GM10266 (cell line): Measurements from ENCODE around the gene CHMP4B.
A peak's percentile ranks its signal among the peaks of the same experiment; 100 is the strongest.

Experiments
- DNase-seq: peaks from one replicate; pipeline ENCODE4 v3.0.0; 2012; ENCODE audit errors: extremely low spot score
- TF ChIP-seq, protein P1 (sequence below): IDR thresholded peaks from 2 replicates; pipeline ENCODE4 v1.5.1; 2012; ENCODE audit warnings: mild to moderate bottlenecking, low read depth; ENCODE audit not compliant: control insufficient read depth, insufficient read depth; ENCODE audit errors: missing control alignments

Gene CHMP4B

DNA sequence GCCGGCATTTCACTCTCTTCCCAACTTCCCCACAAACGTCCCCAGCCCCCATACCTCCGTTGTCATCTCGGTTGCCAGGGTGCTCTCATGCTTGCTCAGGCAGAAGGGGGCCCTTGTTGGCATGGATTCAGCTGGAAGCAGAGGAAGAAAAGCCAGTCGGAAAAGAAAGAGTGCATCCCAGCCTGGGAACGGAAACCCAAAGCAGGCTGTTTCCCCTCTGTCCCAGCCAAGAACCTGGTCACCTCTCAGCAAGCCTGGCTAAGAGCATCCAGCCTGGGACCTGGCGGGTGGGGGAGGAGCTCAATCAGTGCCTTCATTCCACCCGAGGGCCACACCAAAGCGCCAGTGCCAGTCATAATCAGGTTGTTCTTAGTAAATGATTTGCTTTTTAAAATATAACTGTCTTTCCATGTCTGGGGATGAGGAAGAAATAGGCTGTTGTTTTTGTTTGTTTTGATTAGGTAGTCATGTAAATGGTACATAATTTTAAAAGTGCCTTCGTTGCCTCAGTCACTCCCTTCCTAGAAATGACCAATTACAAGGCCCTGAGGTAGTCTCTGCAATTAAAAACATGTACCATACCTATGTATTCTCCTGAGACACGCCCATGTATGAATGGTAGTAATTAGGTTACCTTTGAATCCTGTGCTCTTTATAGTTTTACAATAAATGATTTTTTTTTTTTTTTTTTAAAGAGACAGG is 21.1 kb downstream of the CHMP4B start:
- DNase-seq: no peak

DNA sequence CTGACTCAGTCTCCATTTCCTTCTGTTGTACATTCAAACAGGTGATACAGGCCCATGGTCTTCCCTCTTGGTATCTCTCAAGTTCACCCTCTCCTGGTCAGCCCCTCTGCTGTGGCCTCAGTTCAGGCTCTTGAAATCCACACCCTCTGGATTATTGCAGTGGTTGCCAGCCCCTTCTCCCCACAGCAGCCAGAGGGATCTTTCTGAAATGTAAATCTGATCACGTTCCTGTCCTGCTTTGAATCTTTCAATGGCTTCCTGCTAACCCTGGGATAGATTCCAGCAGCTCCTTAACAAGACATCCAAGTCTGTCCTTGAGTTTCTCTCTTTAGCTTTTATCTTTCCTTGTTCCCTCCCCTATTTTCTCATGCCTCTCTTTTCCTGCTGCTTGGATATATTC is 22.2 kb downstream of the CHMP4B start:
- TF ChIP-seq, protein P1, sequence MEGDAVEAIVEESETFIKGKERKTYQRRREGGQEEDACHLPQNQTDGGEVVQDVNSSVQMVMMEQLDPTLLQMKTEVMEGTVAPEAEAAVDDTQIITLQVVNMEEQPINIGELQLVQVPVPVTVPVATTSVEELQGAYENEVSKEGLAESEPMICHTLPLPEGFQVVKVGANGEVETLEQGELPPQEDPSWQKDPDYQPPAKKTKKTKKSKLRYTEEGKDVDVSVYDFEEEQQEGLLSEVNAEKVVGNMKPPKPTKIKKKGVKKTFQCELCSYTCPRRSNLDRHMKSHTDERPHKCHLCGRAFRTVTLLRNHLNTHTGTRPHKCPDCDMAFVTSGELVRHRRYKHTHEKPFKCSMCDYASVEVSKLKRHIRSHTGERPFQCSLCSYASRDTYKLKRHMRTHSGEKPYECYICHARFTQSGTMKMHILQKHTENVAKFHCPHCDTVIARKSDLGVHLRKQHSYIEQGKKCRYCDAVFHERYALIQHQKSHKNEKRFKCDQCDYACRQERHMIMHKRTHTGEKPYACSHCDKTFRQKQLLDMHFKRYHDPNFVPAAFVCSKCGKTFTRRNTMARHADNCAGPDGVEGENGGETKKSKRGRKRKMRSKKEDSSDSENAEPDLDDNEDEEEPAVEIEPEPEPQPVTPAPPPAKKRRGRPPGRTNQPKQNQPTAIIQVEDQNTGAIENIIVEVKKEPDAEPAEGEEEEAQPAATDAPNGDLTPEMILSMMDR: no peak
- no peak for DNase-seq

More for the DNA sequence above, 21.1 kb downstream of the CHMP4B start:
- TF ChIP-seq, protein P1: no peak

DNA sequence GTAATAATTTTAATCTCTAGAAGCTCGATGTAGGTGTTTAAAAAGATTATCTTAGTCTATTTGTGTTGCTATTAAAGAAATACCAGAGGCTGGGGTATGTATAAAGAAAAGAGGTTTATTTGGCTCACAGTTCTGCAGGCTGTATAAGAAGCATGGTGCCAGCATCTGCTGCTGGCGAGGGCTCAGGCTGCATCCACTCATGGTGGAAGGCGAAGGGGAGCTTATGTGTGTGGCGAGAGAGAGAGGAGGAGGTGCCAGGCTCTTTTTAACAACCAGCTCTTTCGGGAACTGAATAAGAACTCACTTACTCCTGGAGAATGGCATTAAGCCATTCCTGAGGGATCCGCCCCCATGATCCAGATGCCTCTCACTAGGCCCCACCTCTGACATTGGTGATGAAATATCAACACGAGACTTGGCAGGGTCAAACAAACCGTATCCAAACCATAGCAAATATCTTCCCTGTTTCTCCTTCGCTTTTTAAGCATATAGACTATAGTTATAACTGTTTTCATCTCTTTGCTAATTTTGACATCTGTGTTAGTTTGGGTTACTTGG is 24.5 kb downstream of the CHMP4B start:
- TF ChIP-seq, protein P1: no peak
- DNase-seq: no peak

DNA sequence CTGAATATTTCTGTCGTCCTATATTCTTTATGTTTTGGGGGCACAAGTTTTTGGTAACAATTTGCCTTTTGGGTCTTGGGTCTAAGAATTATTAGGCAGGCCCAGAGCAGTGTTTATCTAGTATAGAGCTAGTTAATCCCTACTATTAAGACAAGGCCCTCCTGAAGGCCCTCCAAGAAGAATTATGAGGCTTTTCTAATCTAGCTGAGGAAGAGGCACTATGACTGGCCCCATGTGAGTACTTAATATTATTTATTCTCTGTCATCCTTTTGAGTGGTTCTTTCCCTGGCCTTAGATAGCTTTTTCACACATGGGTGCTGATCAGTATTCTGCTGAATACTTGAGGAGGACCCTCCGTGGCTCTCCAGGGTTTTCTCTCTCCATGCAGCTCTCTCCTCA is 25.1 kb downstream of the CHMP4B start:
- TF ChIP-seq, protein P1: no peak
- no peak for DNase-seq

DNA sequence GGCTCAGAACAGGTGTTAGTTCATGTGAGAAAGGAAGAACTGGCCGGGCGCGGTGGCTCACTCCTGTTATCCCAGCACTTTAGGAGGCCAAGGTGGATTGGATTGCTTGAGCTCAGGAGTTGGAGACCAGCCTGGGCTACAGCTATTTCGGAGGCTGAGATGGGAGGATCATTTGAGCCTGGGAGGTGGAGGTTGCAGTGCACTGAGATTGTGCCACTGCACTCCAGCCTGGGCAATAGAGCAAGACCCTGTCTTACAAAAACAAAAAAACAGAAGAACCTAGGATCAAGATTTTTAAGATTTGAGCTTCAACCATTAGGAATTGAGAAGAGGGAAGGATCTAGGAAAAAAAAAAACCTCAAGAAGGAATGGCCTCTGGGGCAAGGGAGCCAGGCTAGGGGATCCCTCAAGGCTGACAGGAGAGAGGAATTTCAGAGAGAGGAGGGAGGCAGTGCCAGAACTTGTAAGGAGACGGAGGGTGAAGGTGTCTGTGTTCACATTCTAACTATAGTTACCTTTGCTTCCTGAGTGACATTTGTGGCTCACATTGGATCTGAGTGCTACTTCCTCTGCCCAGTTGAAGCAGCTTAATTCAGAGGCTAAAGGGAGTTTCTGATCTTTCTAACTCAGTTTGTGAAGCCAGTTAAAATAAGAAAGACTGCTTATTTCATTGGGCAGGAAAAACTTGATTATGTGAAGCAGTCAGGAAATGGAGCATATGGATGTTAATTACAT is 26.1 kb downstream of the CHMP4B start:
- no peak for DNase-seq
- TF ChIP-seq, protein P1: no peak

DNA sequence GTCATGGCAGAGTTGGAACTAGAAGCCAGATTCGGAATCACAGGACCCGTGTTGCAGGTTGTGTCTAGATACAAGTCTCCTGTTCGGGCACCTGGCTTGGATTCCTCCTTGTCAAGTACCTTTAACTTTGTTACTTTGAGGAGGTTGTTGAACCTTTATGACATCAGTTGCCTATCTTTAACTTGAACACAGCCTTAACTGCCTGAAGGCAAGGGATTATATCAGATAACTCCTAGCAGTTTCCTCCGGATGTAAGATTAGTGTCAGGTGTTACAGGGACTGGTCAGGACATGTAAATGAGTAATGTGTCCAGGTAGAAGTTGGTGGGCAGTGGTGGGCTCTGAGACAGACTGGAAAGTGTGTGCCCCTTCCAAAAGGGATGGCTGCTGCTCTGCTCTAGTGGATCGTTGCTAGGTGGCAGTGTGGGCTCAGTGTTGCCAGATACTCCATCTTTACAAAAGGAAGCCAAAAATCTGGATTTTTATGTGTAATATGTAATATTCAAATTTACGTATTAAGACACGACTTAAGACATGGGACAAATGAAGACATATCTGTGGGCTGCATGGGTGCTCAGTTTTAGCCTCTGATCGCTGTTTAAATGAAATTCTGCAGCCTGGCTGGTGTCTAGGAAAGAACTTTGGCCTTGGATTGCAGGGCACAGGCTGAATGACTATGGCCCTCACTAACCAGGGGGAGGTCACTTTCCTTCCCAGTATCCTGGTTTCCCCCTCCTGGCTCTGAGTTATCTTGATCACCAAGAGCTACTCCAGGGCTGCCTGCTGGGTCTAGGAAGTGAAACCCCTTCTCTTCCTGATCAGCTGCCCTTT is 27.1 kb downstream of the CHMP4B start:
- TF ChIP-seq, protein P1: peak; percentile 11

More for the DNA sequence above, 27.1 kb downstream of the CHMP4B start:
- DNase-seq: no peak
